HepG2 (cell line): ENCODE data around the gene RASA1. TPM values are rescaled to one million over a fixed set of nuclear protein-coding genes. Genes with fewer than 3 reads are reported as not detected.
A peak's percentile ranks its signal among the peaks of the same experiment; 100 is the strongest.

ENCODE experiments used
- HNF1A ChIP-seq, 2 experiments: sonication (generic) in 1 of 2; formaldehyde crosslinking in 1 of 2; IDR thresholded peaks; 2 replicates each; pipeline versions ENCODE4 v1.4.0 to v1.6.1; 2016 to 2020; ENCODE audit warnings: borderline replicate concordance in 1 of 2, low read depth in 1 of 2, mild to moderate bottlenecking in 1 of 2, missing genetic modification reagents in 1 of 2
- NR0B2 ChIP-seq: sonication (generic); formaldehyde crosslinking; IDR thresholded peaks from 2 replicates; pipeline ENCODE4 v1.4.0; 2020; ENCODE audit warnings: mild to moderate bottlenecking, missing genetic modification reagents
- PITX1 ChIP-seq: sonication (generic); formaldehyde crosslinking; IDR thresholded peaks from 2 replicates; pipeline ENCODE4 v1.5.1; 2020; ENCODE audit warnings: mild to moderate bottlenecking, missing genetic modification reagents
- RFX3 ChIP-seq: IDR thresholded peaks from 2 replicates; pipeline ENCODE4 v1.6.1; 2016; ENCODE audit warnings: missing biosample characterization, missing genetic modification reagents
- TAF1 ChIP-seq: sonication (generic); formaldehyde crosslinking; IDR thresholded peaks from 2 replicates; pipeline ENCODE4 v1.4.0; 2020; ENCODE audit warnings: missing genetic modification reagents
- TGIF2 ChIP-seq: IDR thresholded peaks from 2 replicates; pipeline ENCODE4 v1.6.1; 2016; ENCODE audit warnings: control low read depth, missing compliant biosample characterization
- ZBTB4 ChIP-seq: sonication (generic); formaldehyde crosslinking; IDR thresholded peaks from 2 replicates; pipeline ENCODE4 v1.4.0; 2020; ENCODE audit warnings: missing genetic modification reagents, mild to moderate bottlenecking, borderline replicate concordance
- ZBTB49 ChIP-seq: sonication (generic); formaldehyde crosslinking; IDR thresholded peaks from 2 replicates; pipeline ENCODE4 v1.4.0; 2020; ENCODE audit warnings: missing genetic modification reagents, borderline replicate concordance
- ZFP41 ChIP-seq: sonication (generic); formaldehyde crosslinking; IDR thresholded peaks from 2 replicates; pipeline ENCODE4 v1.4.0; 2020; ENCODE audit warnings: mild to moderate bottlenecking, missing genetic modification reagents, borderline replicate concordance
- ZNF562 ChIP-seq: sonication (generic); formaldehyde crosslinking; IDR thresholded peaks from 2 replicates; pipeline ENCODE4 v1.8.0; 2022; ENCODE audit warnings: missing genetic modification reagents, borderline replicate concordance
- ZNF570 ChIP-seq: sonication (generic); formaldehyde crosslinking; IDR thresholded peaks from 2 replicates; pipeline ENCODE4 v1.4.0; 2020; ENCODE audit warnings: mild to moderate bottlenecking, missing genetic modification reagents, borderline replicate concordance
- ZSCAN5A ChIP-seq: sonication (generic); formaldehyde crosslinking; IDR thresholded peaks from 2 replicates; pipeline ENCODE4 v1.8.0; 2022; ENCODE audit warnings: mild to moderate bottlenecking, missing genetic modification reagents, borderline replicate concordance
- polyA plus RNA-seq, 8 experiments: library from polyadenylated mRNA; depleted of rRNA in 3 of 8; stranded (reverse) in 7 of 8; unstranded in 1 of 8; fragments of >200 nt; fragmentation: Illumina TruSeq in 4 of 8; extraction: Trizol in 4 of 8; gene quantifications; 2 replicates each; pipeline versions ENCODE4 v1.2.1 to v1.2.3, GENCODE V29; 2011 to 2016; ENCODE audit warnings: low read depth in 4 of 8, missing spikeins in 1 of 8, mixed read lengths in 1 of 8; ENCODE audit not compliant: insufficient read depth in 1 of 8
- total RNA-seq, 5 experiments: library from RNA; depleted of rRNA; stranded (reverse); fragments of >200 nt; fragmentation: Illumina TruSeq; extraction: Trizol; gene quantifications; 2 replicates each; pipeline ENCODE4 v1.2.3, GENCODE V29; 2016; ENCODE audit warnings: low read depth in 1 of 5

Gene RASA1
- total and polyA plus RNA-seq, 2 of the 13 experiments (the other 11 are each of a cell fraction or from before 2014, with no cell fraction given) = 19.5 to 20.5 TPM

- TF ChIP-seq HNF1A (IDR thresholded peaks at IDR 0.05; ENCODE audit: low read depth) = no peak
- TF ChIP-seq HNF1A (CRISPR knock-in tag; IDR thresholded peaks at IDR 0.05; ENCODE audit: borderline replicate concordance) = no peak
- TF ChIP-seq ZBTB4 (CRISPR knock-in tag) = no peak
- no peak for TF ChIP-seq NR0B2 (CRISPR knock-in tag)
- no peak for TF ChIP-seq RFX3 (CRISPR knock-in tag)
- 0 out of 2 replicates have a peak, but pooled peaks have one; percentile 11 for TF ChIP-seq ZBTB49 (CRISPR knock-in tag)
- no peak for TF ChIP-seq PITX1 (CRISPR knock-in tag)
- TF ChIP-seq ZNF562 (CRISPR knock-in tag) = no peak
- TF ChIP-seq TGIF2 (CRISPR knock-in tag) = peak; percentile 32; the same call in 1 of the 2 replicates
- TF ChIP-seq TAF1 (CRISPR knock-in tag) = peak; percentile 54; the same call in 1 of the 2 replicates
- no peak for TF ChIP-seq ZSCAN5A (CRISPR knock-in tag)
- TF ChIP-seq ZNF570 (CRISPR knock-in tag) = no peak
- TF ChIP-seq ZFP41 = no peak
These were observed 665 bp downstream of the RASA1 start (continued) for GRCh38 chr5:87268126-87268969.
